Thoracic aorta (tissue), 2 donors: ENCODE data around the gene KRTAP3-3. TPM values are rescaled to one million over a fixed set of nuclear protein-coding genes. Genes with fewer than 3 reads are reported as not detected.

Experiments used
- ATAC-seq: fragments of 150-250 bp; one replicate; pipeline ENCODE4 v1.8.0; 2017; ENCODE audit warnings: low read depth; ENCODE audit not compliant: insufficient number of reproducible peaks, low FRiP score
- DNase-seq: peaks from one replicate; pipeline ENCODE4 v3.0.0-alpha.2; 2020; ENCODE audit warnings: low spot score
- H3K27ac ChIP-seq, 2 donors: fragments of 200-600 bp; sonication (generic); 1 replicate in 1 of 2; 2 replicates in 1 of 2; pipeline ENCODE4 v1.5.1; 2016; ENCODE audit warnings: mild to moderate bottlenecking in 2 of 2, moderate library complexity in 2 of 2
- H3K27me3 ChIP-seq: fragments of 200-600 bp; sonication (generic); replicated peaks from 2 replicates; pipeline ENCODE4 v1.6.0; 2016; ENCODE audit warnings: mild to moderate bottlenecking; ENCODE audit not compliant: insufficient read depth
- H3K36me3 ChIP-seq: fragments of 200-600 bp; sonication (generic); one replicate; pipeline ENCODE4 v1.5.1; 2016
- H3K4me1 ChIP-seq, 2 donors: fragments of 200-600 bp; sonication (generic); 1 replicate in 1 of 2; 2 replicates in 1 of 2; pipeline versions ENCODE4 v1.5.1 to v1.6.0; 2016; ENCODE audit warnings: low read depth in 2 of 2, mild to moderate bottlenecking in 1 of 2; ENCODE audit not compliant: control insufficient read depth in 1 of 2
- H3K4me3 ChIP-seq: fragments of 200-600 bp; sonication (generic); 2 replicates; pipeline ENCODE4 v1.5.1; 2016; ENCODE audit warnings: mild to moderate bottlenecking
- H3K9me3 ChIP-seq: fragments of 200-600 bp; sonication (generic); 2 replicates; pipeline ENCODE4 v1.5.1; 2016
- total RNA-seq, 2 donors: library from RNA; depleted of rRNA; stranded (reverse); fragments of >200 nt; gene quantifications; one replicate each; pipeline versions ENCODE4 v1.1.0 to v1.2.3, GENCODE V29; 2016
- TF ChIP-seq, protein P1 (sequence below): fragments of 200-600 bp; sonication (generic); IDR thresholded peaks from one replicate; pipeline ENCODE4 v1.5.1; 2019; ENCODE audit warnings: antibody characterized with exemption

The KRTAP3-3 gene
- total RNA-seq, 2 donors from 2014 or later: not detected

DNA sequence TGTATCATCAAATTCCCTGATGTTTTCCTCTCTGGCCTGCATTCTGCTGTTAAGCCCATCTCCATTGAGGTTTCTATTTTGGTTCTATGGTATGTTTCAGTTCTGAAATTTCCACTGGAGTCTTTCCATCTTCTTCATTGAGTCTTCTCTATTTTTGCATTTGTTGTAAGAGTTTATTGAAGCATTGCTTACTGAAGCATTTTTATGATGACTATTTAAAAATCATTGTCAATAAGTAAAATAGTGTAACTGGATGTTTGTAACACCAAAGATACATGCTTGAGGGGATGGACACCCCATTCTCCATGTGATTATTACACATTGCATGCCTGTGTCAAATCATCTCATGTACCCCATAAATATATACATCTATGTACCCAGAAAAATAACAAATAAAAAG is 18.4 kb downstream of the KRTAP3-3 start:
- ATAC-seq: no peak

DNA sequence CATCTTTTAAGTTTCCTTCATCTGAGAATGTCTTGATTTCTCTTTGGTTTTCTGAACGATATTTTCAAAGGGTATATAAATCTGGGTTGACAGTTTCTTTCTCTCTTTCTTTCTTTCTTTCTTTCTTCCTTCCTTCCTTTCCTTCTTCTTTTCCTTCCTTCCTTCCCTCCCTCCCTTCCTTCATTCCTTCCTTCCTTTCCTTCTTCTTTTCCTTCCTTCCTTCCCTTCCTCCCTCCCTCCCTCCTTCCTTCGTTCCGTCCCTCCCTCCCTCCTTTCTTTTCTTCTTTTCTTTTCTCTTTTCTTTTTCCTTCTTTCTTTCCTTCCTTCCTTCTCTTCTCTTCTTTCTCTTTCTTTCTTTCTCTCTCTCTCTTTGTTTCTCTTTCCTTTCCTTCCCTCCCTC is 19.6 kb downstream of the KRTAP3-3 start:
- Histone ChIP-seq H3K36me3 (no peaks in the 10 kb centered on the region), H3K4me3 (no peak overlapping the region), H3K9me3 (no peaks in the 10 kb centered on the region), H3K27ac (no peak overlapping the region), H3K27me3 (no peaks in the 10 kb centered on the region), H3K4me1 (no peaks in the 10 kb centered on the region)
- no peak for DNase-seq
- TF ChIP-seq, protein P1, sequence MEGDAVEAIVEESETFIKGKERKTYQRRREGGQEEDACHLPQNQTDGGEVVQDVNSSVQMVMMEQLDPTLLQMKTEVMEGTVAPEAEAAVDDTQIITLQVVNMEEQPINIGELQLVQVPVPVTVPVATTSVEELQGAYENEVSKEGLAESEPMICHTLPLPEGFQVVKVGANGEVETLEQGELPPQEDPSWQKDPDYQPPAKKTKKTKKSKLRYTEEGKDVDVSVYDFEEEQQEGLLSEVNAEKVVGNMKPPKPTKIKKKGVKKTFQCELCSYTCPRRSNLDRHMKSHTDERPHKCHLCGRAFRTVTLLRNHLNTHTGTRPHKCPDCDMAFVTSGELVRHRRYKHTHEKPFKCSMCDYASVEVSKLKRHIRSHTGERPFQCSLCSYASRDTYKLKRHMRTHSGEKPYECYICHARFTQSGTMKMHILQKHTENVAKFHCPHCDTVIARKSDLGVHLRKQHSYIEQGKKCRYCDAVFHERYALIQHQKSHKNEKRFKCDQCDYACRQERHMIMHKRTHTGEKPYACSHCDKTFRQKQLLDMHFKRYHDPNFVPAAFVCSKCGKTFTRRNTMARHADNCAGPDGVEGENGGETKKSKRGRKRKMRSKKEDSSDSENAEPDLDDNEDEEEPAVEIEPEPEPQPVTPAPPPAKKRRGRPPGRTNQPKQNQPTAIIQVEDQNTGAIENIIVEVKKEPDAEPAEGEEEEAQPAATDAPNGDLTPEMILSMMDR: no peak
- no peak for ATAC-seq

More for the DNA sequence above, 18.4 kb downstream of the KRTAP3-3 start:
- no peak for DNase-seq
- TF ChIP-seq, protein P1: no peak
- Histone ChIP-seq H3K27ac (no peak overlapping the region), H3K27me3 (no peaks in the 10 kb centered on the region), H3K36me3 (no peaks in the 10 kb centered on the region), H3K4me1 (peaks cover 0 to 2% of the 10 kb centered on the region in 2 donors), H3K9me3 (no peaks in the 10 kb centered on the region), H3K4me3 (no peak overlapping the region)

- Histone ChIP-seq H3K9me3 (no peaks in the 10 kb centered on the region), H3K4me1 (no peaks in the 10 kb centered on the region), H3K4me3 (no peak overlapping the region), H3K36me3 (no peaks in the 10 kb centered on the region), H3K27ac (no peak overlapping the region), H3K27me3 (no peaks in the 10 kb centered on the region)
- ATAC-seq (no peak), DNase-seq (no peak)
- TF ChIP-seq, protein P1: no peak
These were observed 26.4 kb downstream of the KRTAP3-3 start for GRCh38 chr17:40967582-40967981.

- Histone ChIP-seq H3K36me3 (no peaks in the 10 kb centered on the region), H3K9me3 (no peaks in the 10 kb centered on the region), H3K4me3 (no peak within 1 kb of the TSS), H3K27ac (no peak within 1 kb of the TSS), H3K4me1 (no peaks in the 10 kb centered on the region), H3K27me3 (no peaks in the 10 kb centered on the region)
- DNase-seq (no peak), ATAC-seq (no peak)
- TF ChIP-seq, protein P1: no peak
These were observed 27.1 kb downstream of the KRTAP3-3 start, which contains the start of gene KRT39 for GRCh38 chr17:40966848-40967247. KRT39 (minus strand) TSS chr17:40966948; CDS start chr17:40966856, 92 bp downstream.

- no peak for ATAC-seq
- Histone ChIP-seq H3K36me3 (no peaks in the 10 kb centered on the region), H3K27ac (no peak overlapping the region), H3K4me3 (no peak overlapping the region), H3K9me3 (no peaks in the 10 kb centered on the region), H3K27me3 (no peaks in the 10 kb centered on the region), H3K4me1 (no peaks in the 10 kb centered on the region)
- TF ChIP-seq, protein P1: peak; percentile 38
- no peak for DNase-seq
These were observed 30.1 kb downstream of the KRTAP3-3 start for GRCh38 chr17:40963838-40964237.
